Measurements from ENCODE around the gene GGT5. TPM values are rescaled to one million over a fixed set of nuclear protein-coding genes. Genes with fewer than 3 reads are reported as not detected.
A peak's percentile ranks its signal among the peaks of the same experiment; 100 is the strongest.

The GGT5 gene
- total and polyA plus RNA-seq, 7 experiments from 2014 or later, result 0.14 to 0.77 (median 0.42) TPM; not detected in 3

- H3K4me1 ChIP-seq (ENCODE audit: control insufficient read depth in 2 of 2, insufficient read depth in 2 of 2, low read length in 2 of 2), result no peaks in the 10 kb centered on the region
- H3K27ac ChIP-seq (ENCODE audit: low read depth, low read length), result no peak overlapping the region
- H3K36me3 ChIP-seq (ENCODE audit: control insufficient read depth in 2 of 3, insufficient read depth in 3 of 3, low read length in 3 of 3), result no peaks in the 10 kb centered on the region
- H3K27me3 ChIP-seq (ENCODE audit: control insufficient read depth in 2 of 2, insufficient read depth in 2 of 2, low read length in 2 of 2), result no peaks in the 10 kb centered on the region
- H3K4me3 ChIP-seq (ENCODE audit: low read length), result no peak overlapping the region
- CTCF ChIA-PET, result interaction anchor here (1.4 kb wide), 1 partner anchor 10 kb away, joined by 4 read pairs; no protein-coding TSS in a partner anchor
- H3K9me3 ChIP-seq (ENCODE audit: control insufficient read depth in 2 of 3, low read length in 3 of 3), result no peaks in the 10 kb centered on the region
- DNase-seq, result no peak
- Mint-ChIP-seq H3K4me1 (peaks cover 0 to 10% (median 0%) of the 10 kb centered on the region in 7 donors), H3K4me3 (no peak overlapping the region), H3K36me3 (peaks cover 0 to 4% (median 0%) of the 10 kb centered on the region in 5 donors), H3K27ac (no peak overlapping the region), H3K9me3 (peaks cover 0 to 2% (median 0%) of the 10 kb centered on the region in 11 donors), H3K27me3 (no peaks in the 10 kb centered on the region)
- no peak for ATAC-seq
- POLR2A ChIA-PET, result no interaction called here
- intact Hi-C loops (cut with micrococcal nuclease), result loop anchor here in 1 of 2 donors (5.0 kb wide), 1 partner anchor 250 kb away; the partner anchor contains the start of gene GSTT2
Measured at GRCh38 chr22:24232124-24232523, 12.8 kb downstream of the GGT5 start.

GRCh38 chr22:24231706-24232105 lies 13.2 kb downstream of the GGT5 start:
- H3K9me3 ChIP-seq (ENCODE audit: control insufficient read depth in 2 of 3, low read length in 3 of 3), result no peaks in the 10 kb centered on the region
- no peaks in the 10 kb centered on the region for H3K27me3 ChIP-seq (ENCODE audit: control insufficient read depth in 2 of 2, insufficient read depth in 2 of 2, low read length in 2 of 2)
- ChIA-PET CTCF (interaction anchor here (1.2 to 1.4 kb wide), 4 partner anchors 11 to 124 kb away, joined by 3 to 6 read pairs (median 4); no protein-coding TSS in a partner anchor), POLR2A (no interaction called here)
- no peak overlapping the region for H3K27ac ChIP-seq (ENCODE audit: low read depth, low read length)
- peak overlapping the region in 2 of 9 donors; percentile 38 to 61 for H3K27ac Mint-ChIP-seq
- H3K4me3 ChIP-seq (ENCODE audit: low read length), result no peak overlapping the region
- H3K36me3 ChIP-seq (ENCODE audit: control insufficient read depth in 2 of 3, insufficient read depth in 3 of 3, low read length in 3 of 3), result no peaks in the 10 kb centered on the region
- H3K4me1 ChIP-seq (ENCODE audit: control insufficient read depth in 2 of 2, insufficient read depth in 2 of 2, low read length in 2 of 2), result no peaks in the 10 kb centered on the region
- intact Hi-C loops (cut with micrococcal nuclease), result loop anchor here in 1 of 2 donors (1.0 to 5.0 kb wide), 2 partner anchors 98 to 249 kb away; partner anchors contain the start of gene GSTT2
- no peak overlapping the region for H3K4me3 Mint-ChIP-seq
- H3K36me3 Mint-ChIP-seq, result peaks cover 0 to 4% (median 0%) of the 10 kb centered on the region in 5 donors
- H3K4me1 Mint-ChIP-seq, result peaks cover 0 to 10% (median 0%) of the 10 kb centered on the region in 7 donors
- H3K27me3 Mint-ChIP-seq, result no peaks in the 10 kb centered on the region
- no peak for ATAC-seq
- DNase-seq, result no peak
- H3K9me3 Mint-ChIP-seq, result peaks cover 0 to 2% (median 0%) of the 10 kb centered on the region in 11 donors

- no peaks in the 10 kb centered on the region for H3K27me3 ChIP-seq (ENCODE audit: control insufficient read depth in 2 of 2, insufficient read depth in 2 of 2, low read length in 2 of 2)
- Mint-ChIP-seq H3K27ac (peak overlapping the region in 3 of 9 donors; percentile 38 to 81 (median 61)), H3K4me3 (no peak overlapping the region), H3K9me3 (peaks cover 0 to 2% (median 0%) of the 10 kb centered on the region in 11 donors), H3K36me3 (peaks cover 0 to 4% (median 0%) of the 10 kb centered on the region in 5 donors), H3K4me1 (peaks cover 0 to 9% (median 0%) of the 10 kb centered on the region in 7 donors), H3K27me3 (no peaks in the 10 kb centered on the region)
- no peak overlapping the region for H3K27ac ChIP-seq (ENCODE audit: low read depth, low read length)
- no peaks in the 10 kb centered on the region for H3K36me3 ChIP-seq (ENCODE audit: control insufficient read depth in 2 of 3, insufficient read depth in 3 of 3, low read length in 3 of 3)
- ATAC-seq (peak; percentile 85), DNase-seq (peak; percentile 19 to 72 (median 41))
- no peaks in the 10 kb centered on the region for H3K9me3 ChIP-seq (ENCODE audit: control insufficient read depth in 2 of 3, low read length in 3 of 3)
- POLR2A ChIA-PET, result no interaction called here
- H3K4me3 ChIP-seq (ENCODE audit: low read length), result no peak overlapping the region
- CTCF ChIA-PET, result interaction anchor here (1.2 to 1.3 kb wide), 4 partner anchors 52 to 123 kb away, joined by 3 to 6 read pairs (median 3); no protein-coding TSS in a partner anchor
- H3K4me1 ChIP-seq (ENCODE audit: control insufficient read depth in 2 of 2, insufficient read depth in 2 of 2, low read length in 2 of 2), result no peaks in the 10 kb centered on the region
- intact Hi-C loops (cut with micrococcal nuclease), result loop anchor here in 1 of 2 donors (1.0 to 5.0 kb wide), 2 partner anchors 98 to 249 kb away; partner anchors contain the start of gene GSTT2
Measured at GRCh38 chr22:24230911-24231656, 13.8 kb downstream of the GGT5 start.

GRCh38 chr22:24225951-24226350 lies 18.9 kb downstream of the GGT5 start:
- no peaks in the 10 kb centered on the region for H3K27me3 ChIP-seq (ENCODE audit: control insufficient read depth in 2 of 2, insufficient read depth in 2 of 2, low read length in 2 of 2)
- no peaks in the 10 kb centered on the region for H3K9me3 ChIP-seq (ENCODE audit: control insufficient read depth in 2 of 3, low read length in 3 of 3)
- Mint-ChIP-seq H3K4me1 (peaks cover 0 to 3% (median 0%) of the 10 kb centered on the region in 7 donors), H3K27me3 (no peaks in the 10 kb centered on the region), H3K36me3 (peaks cover 0 to 7% (median 0%) of the 10 kb centered on the region in 5 donors), H3K9me3 (peaks cover 0 to 6% (median 1%) of the 10 kb centered on the region in 11 donors), H3K27ac (no peak overlapping the region), H3K4me3 (no peak overlapping the region)
- no peak for ATAC-seq
- POLR2A ChIA-PET, result no interaction called here
- H3K27ac ChIP-seq (ENCODE audit: low read depth, low read length), result no peak overlapping the region
- intact Hi-C loops (cut with micrococcal nuclease), result no loop called here
- H3K4me1 ChIP-seq (ENCODE audit: control insufficient read depth in 2 of 2, insufficient read depth in 2 of 2, low read length in 2 of 2), result no peaks in the 10 kb centered on the region
- H3K36me3 ChIP-seq (ENCODE audit: control insufficient read depth in 2 of 3, insufficient read depth in 3 of 3, low read length in 3 of 3), result no peaks in the 10 kb centered on the region
- H3K4me3 ChIP-seq (ENCODE audit: low read length), result no peak overlapping the region
- CTCF ChIA-PET, result no interaction called here
- no peak for DNase-seq

- H3K4me3 Mint-ChIP-seq, result no peak overlapping the region
- H3K36me3 ChIP-seq (ENCODE audit: control insufficient read depth in 2 of 3, insufficient read depth in 3 of 3, low read length in 3 of 3), result no peaks in the 10 kb centered on the region
- no peaks in the 10 kb centered on the region for H3K4me1 Mint-ChIP-seq
- ATAC-seq, result no peak
- no peaks in the 10 kb centered on the region for H3K27me3 Mint-ChIP-seq
- H3K4me3 ChIP-seq (ENCODE audit: low read length), result no peak overlapping the region
- intact Hi-C loops (cut with micrococcal nuclease), result no loop called here
- H3K9me3 ChIP-seq (ENCODE audit: control insufficient read depth in 2 of 3, low read length in 3 of 3), result no peaks in the 10 kb centered on the region
- CTCF ChIA-PET, result no interaction called here
- POLR2A ChIA-PET, result interaction anchor here (0.9 kb wide), 1 partner anchor 15 kb away, joined by 3 read pairs; no protein-coding TSS in a partner anchor
- H3K4me1 ChIP-seq (ENCODE audit: control insufficient read depth in 2 of 2, insufficient read depth in 2 of 2, low read length in 2 of 2), result no peaks in the 10 kb centered on the region
- H3K36me3 Mint-ChIP-seq, result peaks cover 0 to 7% (median 0%) of the 10 kb centered on the region in 5 donors
- H3K27me3 ChIP-seq (ENCODE audit: control insufficient read depth in 2 of 2, insufficient read depth in 2 of 2, low read length in 2 of 2), result no peaks in the 10 kb centered on the region
- no peak overlapping the region for H3K27ac Mint-ChIP-seq
- DNase-seq, result no peak
- no peak overlapping the region for H3K27ac ChIP-seq (ENCODE audit: low read depth, low read length)
- peaks cover 0 to 6% (median 1%) of the 10 kb centered on the region in 11 donors for H3K9me3 Mint-ChIP-seq
Measured at GRCh38 chr22:24225044-24225601, 19.8 kb downstream of the GGT5 start.

GRCh38 chr22:24224468-24224867 lies 20.4 kb downstream of the GGT5 start:
- intact Hi-C loops (cut with micrococcal nuclease), result no loop called here
- ATAC-seq (no peak), DNase-seq (no peak)
- H3K4me3 Mint-ChIP-seq, result no peak overlapping the region
- CTCF ChIA-PET, result no interaction called here
- no peaks in the 10 kb centered on the region for H3K27me3 Mint-ChIP-seq
- H3K36me3 Mint-ChIP-seq, result peaks cover 0 to 7% (median 0%) of the 10 kb centered on the region in 5 donors
- POLR2A ChIA-PET, result interaction anchor here (0.9 kb wide), 1 partner anchor 15 kb away, joined by 3 read pairs; no protein-coding TSS in a partner anchor
- Histone ChIP-seq H3K27me3 (ENCODE audit: control insufficient read depth in 2 of 2, insufficient read depth in 2 of 2, low read length in 2 of 2) (no peaks in the 10 kb centered on the region), H3K9me3 (ENCODE audit: control insufficient read depth in 2 of 3, low read length in 3 of 3) (no peaks in the 10 kb centered on the region), H3K4me1 (ENCODE audit: control insufficient read depth in 2 of 2, insufficient read depth in 2 of 2, low read length in 2 of 2) (no peaks in the 10 kb centered on the region), H3K36me3 (ENCODE audit: control insufficient read depth in 2 of 3, insufficient read depth in 3 of 3, low read length in 3 of 3) (no peaks in the 10 kb centered on the region), H3K27ac (ENCODE audit: low read depth, low read length) (no peak overlapping the region), H3K4me3 (ENCODE audit: low read length) (no peak overlapping the region)
- H3K9me3 Mint-ChIP-seq, result peaks cover 0 to 6% (median 1%) of the 10 kb centered on the region in 11 donors
- H3K27ac Mint-ChIP-seq, result no peak overlapping the region
- no peaks in the 10 kb centered on the region for H3K4me1 Mint-ChIP-seq

All from naive thymus-derived CD4-positive, alpha-beta T cell (primary cell).